Mucosa of stomach (tissue), 1 donor: ENCODE data around the gene HAUS6.
"Not testable (repeated sequence)": the region's sequence is repeated elsewhere in the genome, so short reads cannot be mapped to it uniquely, and the experiment has no call there.

Experiments
- H3K27me3 ChIP-seq: one replicate; pipeline ENCODE4 v1.7.0; 2013; ENCODE audit warnings: mild to moderate bottlenecking, low read length; ENCODE audit not compliant: control insufficient read depth, insufficient read depth
- H3K36me3 ChIP-seq: one replicate; pipeline ENCODE4 v1.7.0; 2013; ENCODE audit warnings: low read length; ENCODE audit not compliant: control insufficient read depth, insufficient read depth
- H3K4me1 ChIP-seq: one replicate; pipeline ENCODE4 v1.7.0; 2013; ENCODE audit warnings: mild to moderate bottlenecking, low read length; ENCODE audit not compliant: control insufficient read depth, insufficient read depth
- H3K4me3 ChIP-seq: one replicate; pipeline ENCODE4 v1.7.0; 2013; ENCODE audit warnings: low read length
- H3K9ac ChIP-seq: one replicate; pipeline ENCODE4 v1.7.0; 2013; ENCODE audit warnings: mild to moderate bottlenecking, low read length, moderate library complexity
- H3K9me3 ChIP-seq: one replicate; pipeline ENCODE4 v1.7.0; 2013; ENCODE audit warnings: mild to moderate bottlenecking, low read length, moderate library complexity; ENCODE audit not compliant: control insufficient read depth
- donor health status: Pancreatic carcinoma.

HAUS6 gene

DNA sequence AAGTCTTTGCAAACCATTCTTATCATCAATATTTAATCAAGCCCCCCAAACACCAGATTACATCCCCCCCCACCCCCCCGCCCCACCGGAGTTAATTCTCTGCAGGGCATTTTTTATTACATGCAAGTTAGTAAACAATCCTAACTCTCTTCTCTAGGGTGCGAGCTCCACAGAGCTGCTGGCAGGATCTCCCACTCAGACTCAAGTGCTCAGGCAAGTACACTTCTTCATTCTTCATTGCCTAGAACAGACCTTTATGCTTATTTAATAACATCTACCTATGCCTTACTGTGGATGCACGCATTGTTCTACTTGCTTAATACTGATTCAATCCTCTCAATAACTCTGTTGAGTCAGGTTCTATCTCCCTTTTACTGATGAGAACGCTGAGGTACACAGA, 79.6 kb downstream of the HAUS6 start:
- H3K4me3 ChIP-seq = no peak overlapping the region
- H3K4me1 ChIP-seq = no peaks in the 10 kb centered on the region
- no peaks in the 10 kb centered on the region for H3K27me3 ChIP-seq
- no peaks in the 10 kb centered on the region for H3K9me3 ChIP-seq
- no peaks in the 10 kb centered on the region for H3K36me3 ChIP-seq
- H3K9ac ChIP-seq = no peak overlapping the region

DNA sequence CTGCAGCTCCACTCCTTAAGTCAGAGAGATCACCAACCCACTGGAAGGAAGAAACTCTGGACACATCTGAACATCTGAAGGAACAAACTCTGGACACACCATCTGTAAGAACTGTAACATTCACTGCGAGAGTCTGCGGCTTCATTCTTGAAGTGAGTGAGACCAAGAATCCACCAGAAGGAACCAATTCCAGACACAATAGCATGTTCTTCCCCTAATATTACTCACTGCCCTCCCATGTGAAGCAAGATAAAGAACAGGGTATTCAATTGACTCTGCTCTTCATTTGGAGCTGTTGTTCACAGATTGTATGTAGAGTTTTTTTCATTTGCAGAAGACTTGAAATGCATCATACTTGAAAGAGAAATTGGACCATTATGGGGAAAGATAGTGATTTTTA, 80.5 kb downstream of the HAUS6 start:
- Histone ChIP-seq H3K9ac (no peak overlapping the region), H3K4me3 (no peak overlapping the region), H3K36me3 (no peaks in the 10 kb centered on the region), H3K9me3 (no peaks in the 10 kb centered on the region), H3K27me3 (no peaks in the 10 kb centered on the region), H3K4me1 (no peaks in the 10 kb centered on the region)

GRCh38 chr9:19021649-19022048, 81.1 kb downstream of the HAUS6 start:
- not testable (repeated sequence) for H3K9me3 ChIP-seq, H3K4me3 ChIP-seq, H3K9ac ChIP-seq, H3K36me3 ChIP-seq, H3K4me1 ChIP-seq, H3K27me3 ChIP-seq

- no peaks in the 10 kb centered on the region for H3K4me1 ChIP-seq
- no peak overlapping the region for H3K9ac ChIP-seq
- no peaks in the 10 kb centered on the region for H3K27me3 ChIP-seq
- no peaks in the 10 kb centered on the region for H3K36me3 ChIP-seq
- no peak overlapping the region for H3K4me3 ChIP-seq
- H3K9me3 ChIP-seq = no peaks in the 10 kb centered on the region
These were observed 81.7 kb downstream of the HAUS6 start for GRCh38 chr9:19020886-19021455.

DNA sequence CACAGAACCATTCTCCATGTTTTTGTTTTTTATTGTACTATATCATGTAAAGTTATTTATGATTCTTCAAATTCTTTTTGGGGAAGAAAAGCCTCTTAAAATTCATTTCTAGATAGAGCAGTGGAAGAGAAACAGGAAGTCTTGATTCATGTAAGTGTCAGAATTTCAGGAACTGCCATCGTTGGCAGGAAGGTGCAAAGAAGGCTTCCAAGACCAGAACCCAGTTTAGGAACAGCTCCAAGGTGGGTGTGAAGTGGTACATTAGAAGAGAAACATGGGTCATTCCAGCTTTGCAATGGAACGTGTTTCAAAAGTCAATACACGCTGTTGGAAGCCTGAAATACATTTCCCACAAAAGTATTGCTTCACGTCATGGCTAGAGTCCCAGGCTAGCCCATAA, 84.5 kb downstream of the HAUS6 start:
- H3K4me3 ChIP-seq = no peak overlapping the region
- no peaks in the 10 kb centered on the region for H3K27me3 ChIP-seq
- no peaks in the 10 kb centered on the region for H3K9me3 ChIP-seq
- no peaks in the 10 kb centered on the region for H3K36me3 ChIP-seq
- no peak overlapping the region for H3K9ac ChIP-seq
- no peaks in the 10 kb centered on the region for H3K4me1 ChIP-seq

DNA sequence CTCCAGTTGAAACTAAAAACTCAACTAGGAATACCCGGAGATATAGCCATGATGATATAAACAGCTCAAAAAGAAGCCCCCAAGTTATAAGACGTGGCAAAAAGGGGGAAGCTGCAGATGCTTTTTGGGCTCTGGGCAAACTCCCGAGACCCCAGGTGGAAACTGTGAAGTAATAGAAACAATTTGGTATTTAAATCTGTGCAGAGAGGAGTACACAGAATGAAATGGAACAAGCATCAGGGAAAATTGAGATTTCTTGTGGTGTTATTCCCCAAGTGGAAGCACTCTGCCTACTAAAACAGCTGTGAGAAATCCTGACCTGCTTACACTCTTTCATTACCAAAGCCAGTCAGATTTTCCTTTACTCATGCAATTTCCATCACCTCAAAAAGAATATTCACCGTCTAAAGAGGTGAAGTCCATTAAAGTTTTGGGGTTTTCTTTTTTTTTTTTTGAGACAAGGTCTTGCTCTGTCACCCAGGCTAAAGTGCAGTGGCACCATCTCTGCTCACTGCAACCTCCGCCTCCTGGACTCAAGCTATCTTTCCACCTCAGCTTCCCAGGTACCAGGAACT, 93.2 kb downstream of the HAUS6 start:
- H3K27me3 ChIP-seq = no peaks in the 10 kb centered on the region
- no peaks in the 10 kb centered on the region for H3K4me1 ChIP-seq
- no peaks in the 10 kb centered on the region for H3K36me3 ChIP-seq
- no peak overlapping the region for H3K9ac ChIP-seq
- H3K9me3 ChIP-seq = no peaks in the 10 kb centered on the region
- no peak overlapping the region for H3K4me3 ChIP-seq
